ACHN (cell line): Measurements from ENCODE around the gene SPINT2.
"Not testable (repeated sequence)": the region's sequence is repeated elsewhere in the genome, so short reads cannot be mapped to it uniquely, and the experiment has no call there.

ENCODE experiments used
- DNase-seq: peaks from one replicate; pipeline ENCODE4 v3.0.0-alpha.2; 2015
- in situ Hi-C: cut with HindIII; loops from 2 replicates; pipeline ENCODE4 v1.10.0; 2017; ENCODE audit warnings: low sequenced_read_pairs, low pct_ligation_motif_present, low pct_unique_long_range_greater_than_20kb

SPINT2 gene

GRCh38 chr19:38264486-38265212, at the start of gene SPINT2:
SPINT2 (plus strand) TSS chr19:38264573; CDS start chr19:38264893, 320 bp downstream.
- DNase-seq: no peak
- in situ Hi-C loops: no loop called here

- DNase-seq: no peak
- in situ Hi-C loops: no loop called here
These were observed 47.4 kb upstream of the SPINT2 start for GRCh38 chr19:38216785-38217641.

- DNase-seq: no peak
- in situ Hi-C loops: no loop called here
These were observed 46.2 kb upstream of the SPINT2 start for GRCh38 chr19:38218204-38218603.

- in situ Hi-C loops: no loop called here
- no peak for DNase-seq
These were observed 45.2 kb upstream of the SPINT2 start for GRCh38 chr19:38219221-38219620.

- in situ Hi-C loops: no loop called here
- DNase-seq: no peak
These were observed 43.0 kb upstream of the SPINT2 start for GRCh38 chr19:38221421-38221820.

- DNase-seq: no peak
- in situ Hi-C loops: no loop called here
These were observed 42.2 kb upstream of the SPINT2 start for GRCh38 chr19:38221919-38222830.

GRCh38 chr19:38223119-38223523, 41.3 kb upstream of the SPINT2 start:
- DNase-seq: no peak
- in situ Hi-C loops: no loop called here

GRCh38 chr19:38223617-38224013, 40.8 kb upstream of the SPINT2 start:
- in situ Hi-C loops: no loop called here

GRCh38 chr19:38224014-38224862, 40.1 kb upstream of the SPINT2 start, which contains the start of gene DPF1:
DPF1 (minus strand) TSS chr19:38224222; CDS start chr19:38224142, 80 bp downstream.
- in situ Hi-C loops: no loop called here
- peak; percentile 78 for DNase-seq

More at GRCh38 chr19:38223617-38224013, 40.8 kb upstream of the SPINT2 start:
- DNase-seq: no peak

GRCh38 chr19:38224863-38225218, 39.5 kb upstream of the SPINT2 start:
- in situ Hi-C loops, DNase-seq: not testable (repeated sequence)

- no peak for DNase-seq
- in situ Hi-C loops: no loop called here
These were observed 36.9 kb upstream of the SPINT2 start for GRCh38 chr19:38227287-38228004.

- DNase-seq: no peak
- in situ Hi-C loops: no loop called here
These were observed 36.4 kb upstream of the SPINT2 start for GRCh38 chr19:38228005-38228377.

- DNase-seq: no peak
- in situ Hi-C loops: no loop called here
These were observed 35.6 kb upstream of the SPINT2 start for GRCh38 chr19:38228491-38229439.

GRCh38 chr19:38229585-38230073, 34.7 kb upstream of the SPINT2 start:
- DNase-seq: peak; percentile 84
- in situ Hi-C loops: no loop called here

- in situ Hi-C loops, DNase-seq: not testable (repeated sequence)
These were observed 33.8 kb upstream of the SPINT2 start for GRCh38 chr19:38230506-38231133.

- in situ Hi-C loops: no loop called here
- no peak for DNase-seq
These were observed 32.5 kb upstream of the SPINT2 start for GRCh38 chr19:38231918-38232317.
